B cell (primary cell): ENCODE results near the gene NOTCH4. TPM values are rescaled to one million over a fixed set of nuclear protein-coding genes. Genes with fewer than 3 reads are reported as not detected.

Source experiments
- ATAC-seq: fragments of 200-7000 bp; cut with Tn5 transposase; one replicate; pipeline ENCODE4 v1.10.0; 2021; ENCODE audit warnings: low read depth, mild to moderate bottlenecking, moderate number of reproducible peaks, moderate library complexity
- CTCF ChIA-PET: fragments of 350-600 bp; sonication (Branson Sonifier 250); formaldehyde crosslinking; loops from one replicate; lab custom pipeline; 2021; ENCODE audit warnings: antibody characterized with exemption, inconsistent platforms; lab: Charles Lee
- POLR2A ChIA-PET: fragments of 350-600 bp; sonication (Branson Sonifier 250); formaldehyde crosslinking; loops from one replicate; lab custom pipeline; 2021; ENCODE audit warnings: antibody characterized with exemption; lab: Charles Lee
- DNase-seq: peaks from one replicate; pipeline ENCODE4 v3.0.0; 2013
- H2AFZ ChIP-seq: 2 replicates; pipeline ENCODE4 v1.6.1; 2012; ENCODE audit warnings: mild to moderate bottlenecking, low read depth, low read length; ENCODE audit not compliant: insufficient read depth, poor library complexity, severe bottlenecking
- H3K27ac ChIP-seq, 2 donors: 1 replicate in 1 of 2; 2 replicates in 1 of 2; pipeline ENCODE4 v1.5.1; 2012 to 2013; ENCODE audit warnings: low read length in 2 of 2, mild to moderate bottlenecking in 2 of 2, moderate library complexity in 1 of 2
- H3K27me3 ChIP-seq, 4 experiments: fragments of 200-600 bp in 1 of 4; sonication (generic) in 1 of 4; replicated peaks in 1 of 4; 1 replicate in 2 of 4; 2 replicates in 2 of 4; pipeline versions ENCODE4 v1.6.1 to v1.7.0; 2013 to 2016; ENCODE audit warnings: low read length in 3 of 4, mild to moderate bottlenecking in 2 of 4, mixed read lengths in 1 of 4, moderate library complexity in 1 of 4; ENCODE audit not compliant: insufficient read depth in 4 of 4, control insufficient read depth in 3 of 4; ENCODE audit errors: control extremely low read depth in 1 of 4
- H3K36me3 ChIP-seq, 2 experiments: replicated peaks in 1 of 2; 1 replicate in 1 of 2; 2 replicates in 1 of 2; pipeline versions ENCODE4 v1.6.1 to v1.7.1; 2013; ENCODE audit warnings: low read length in 1 of 2; ENCODE audit not compliant: insufficient read depth in 2 of 2, control insufficient read depth in 1 of 2; ENCODE audit errors: control extremely low read depth in 1 of 2, extremely low read depth in 1 of 2
- H3K4me1 ChIP-seq, 2 donors: fragments of 200-600 bp in 1 of 2; sonication (generic) in 1 of 2; 1 replicate in 1 of 2; 2 replicates in 1 of 2; pipeline versions ENCODE4 v1.5.1 to v1.6.1; 2013 to 2017; ENCODE audit warnings: low read length in 2 of 2; ENCODE audit not compliant: control insufficient read depth in 2 of 2, insufficient read depth in 2 of 2
- H3K4me2 ChIP-seq: replicated peaks from 2 replicates; pipeline ENCODE3; 2012; ENCODE audit warnings: mild to moderate bottlenecking, low read depth, low read length; ENCODE audit not compliant: poor library complexity, severe bottlenecking
- H3K4me3 ChIP-seq, 5 experiments: fragments of 200-600 bp in 1 of 5; sonication (generic) in 1 of 5; 1 replicate in 3 of 5; 2 replicates in 2 of 5; pipeline versions ENCODE4 v1.5.1 to v1.7.0; 2011 to 2016; ENCODE audit warnings: low read length in 4 of 5, mild to moderate bottlenecking in 4 of 5, low read depth in 2 of 5, control low read depth in 1 of 5, moderate library complexity in 1 of 5; ENCODE audit not compliant: insufficient read depth in 1 of 5; ENCODE audit errors: control extremely low read depth in 1 of 5, extremely low read depth in 1 of 5
- H3K79me2 ChIP-seq: fragments of 200-600 bp; sonication (generic); one replicate; pipeline ENCODE4 v1.6.0; 2016; ENCODE audit warnings: low read length; ENCODE audit not compliant: control insufficient read depth, insufficient read depth
- H3K9ac ChIP-seq: fragments of 200-600 bp; sonication (generic); 2 replicates; pipeline ENCODE4 v1.6.1; 2017; ENCODE audit warnings: mild to moderate bottlenecking, low read length, moderate library complexity
- H3K9me3 ChIP-seq, 3 donors: one replicate each; pipeline versions ENCODE4 v1.6.1 to v1.7.1; 2013; ENCODE audit warnings: low read length in 2 of 3; ENCODE audit not compliant: control insufficient read depth in 2 of 3, insufficient read depth in 1 of 3; ENCODE audit errors: control extremely low read depth in 1 of 3
- H4K20me1 ChIP-seq: 2 replicates; pipeline ENCODE4 v1.6.0; 2012; ENCODE audit warnings: mild to moderate bottlenecking, low read length; ENCODE audit not compliant: insufficient read depth, control insufficient read depth, poor library complexity, severe bottlenecking
- H3K27ac Mint-ChIP-seq: one replicate; pipeline ENCODE4 v1.8.0; 2021; ENCODE audit warnings: mixed read lengths
- H3K27me3 Mint-ChIP-seq: one replicate; pipeline ENCODE4 v1.8.0; 2021; ENCODE audit warnings: mixed read lengths
- H3K4me1 Mint-ChIP-seq: one replicate; pipeline ENCODE4 v1.8.0; 2021; ENCODE audit warnings: mixed read lengths
- H3K4me3 Mint-ChIP-seq: one replicate; pipeline ENCODE4 v1.8.0; 2021; ENCODE audit warnings: mixed read lengths
- H3K9me3 Mint-ChIP-seq: one replicate; pipeline ENCODE4 v1.8.0; 2022; ENCODE audit warnings: mixed read lengths; ENCODE audit not compliant: insufficient read depth
- EZH2 ChIP-seq: IDR thresholded peaks from 2 replicates; pipeline ENCODE4 v1.6.1; 2012; ENCODE audit warnings: borderline replicate concordance, low read depth, mild to moderate bottlenecking, moderate library complexity, low read length; ENCODE audit not compliant: insufficient read depth, poor library complexity, severe bottlenecking
- WGBS: methylation state at CpG from one replicate; pipeline ENCODE4 v1.1.5; 2013; ENCODE audit warnings: missing lambda C conversion rate; ENCODE audit not compliant: insufficient coverage; 5-methylcytosine and 5-hydroxymethylcytosine counted together
- intact Hi-C: fragments of 100-400 bp; cut with micrococcal nuclease; formaldehyde crosslinking; loops from one replicate; pipeline ENCODE4 v1.10.0; 2022
- polyA plus RNA-seq: library from polyadenylated mRNA; depleted of rRNA; stranded (reverse); fragments of >200 nt; gene quantifications from 2 replicates; pipeline ENCODE4 v1.2.3, GENCODE V29; 2012
- small RNA-seq: library from RNA; depleted of rRNA; stranded (forward); fragments of <200 nt; gene quantifications from one replicate; pipeline ENCODE3, GENCODE V24; 2012; ENCODE audit warnings: low replicate concordance, low read depth; ENCODE audit not compliant: insufficient read length
- total RNA-seq, 2 donors: library from RNA; stranded (reverse); fragments of 120-200 nt in 1 of 2; gene quantifications; 1 replicate in 1 of 2; 2 replicates in 1 of 2; pipeline versions ENCODE4 v1.2.3 to v1.2.4, GENCODE V29; 2013 to 2022
- TF ChIP-seq, protein P1 (sequence below): fragments of 200-600 bp; IDR thresholded peaks from one replicate; pipeline ENCODE4 v1.8.0; 2022; ENCODE audit warnings: antibody characterized with exemption, mild to moderate bottlenecking

NOTCH4 gene
- total and polyA plus RNA-seq, 2 donors (not counting 1 experiment from before 2014, with no cell fraction given) = 6.3 to 10.3 TPM

DNA sequence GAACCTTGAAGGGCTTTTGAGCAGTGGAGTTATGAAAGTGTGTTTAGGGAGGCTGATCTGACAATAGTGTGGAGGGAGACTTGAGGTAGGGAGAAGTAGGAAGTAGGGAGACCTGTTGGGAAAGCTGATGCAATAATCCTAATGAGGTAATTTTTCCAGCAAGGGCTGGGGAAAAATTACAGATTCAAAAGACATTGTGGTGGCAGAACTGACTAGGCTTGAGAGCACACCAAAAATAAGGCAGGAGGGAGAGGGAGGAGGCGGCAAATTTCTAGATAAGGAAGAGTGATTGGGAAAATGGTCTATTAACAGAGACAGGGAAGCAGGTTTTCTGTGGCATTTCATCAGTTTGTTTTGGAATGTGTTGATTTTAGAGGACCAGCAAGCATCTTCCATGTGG lies 77.6 kb downstream of the NOTCH4 start:
- Histone ChIP-seq H3K4me1 (peaks cover 15 to 20% of the 10 kb centered on the region in 2 donors), H3K9me3 (peaks cover 0 to 16% (median 3%) of the 10 kb centered on the region in 3 donors), H3K4me2 (no peak overlapping the region), H3K27ac (no peak overlapping the region), H3K79me2 (no peaks in the 10 kb centered on the region), H3K27me3 (peaks cover 0 to 42% (median 26%) of the 10 kb centered on the region in 4 experiments), H2AFZ (no peak overlapping the region), H3K9ac (no peak overlapping the region), H4K20me1 (no peaks in the 10 kb centered on the region), H3K4me3 (no peak overlapping the region), H3K36me3 (no peaks in the 10 kb centered on the region)
- no peak for ATAC-seq
- TF ChIP-seq, protein P1, sequence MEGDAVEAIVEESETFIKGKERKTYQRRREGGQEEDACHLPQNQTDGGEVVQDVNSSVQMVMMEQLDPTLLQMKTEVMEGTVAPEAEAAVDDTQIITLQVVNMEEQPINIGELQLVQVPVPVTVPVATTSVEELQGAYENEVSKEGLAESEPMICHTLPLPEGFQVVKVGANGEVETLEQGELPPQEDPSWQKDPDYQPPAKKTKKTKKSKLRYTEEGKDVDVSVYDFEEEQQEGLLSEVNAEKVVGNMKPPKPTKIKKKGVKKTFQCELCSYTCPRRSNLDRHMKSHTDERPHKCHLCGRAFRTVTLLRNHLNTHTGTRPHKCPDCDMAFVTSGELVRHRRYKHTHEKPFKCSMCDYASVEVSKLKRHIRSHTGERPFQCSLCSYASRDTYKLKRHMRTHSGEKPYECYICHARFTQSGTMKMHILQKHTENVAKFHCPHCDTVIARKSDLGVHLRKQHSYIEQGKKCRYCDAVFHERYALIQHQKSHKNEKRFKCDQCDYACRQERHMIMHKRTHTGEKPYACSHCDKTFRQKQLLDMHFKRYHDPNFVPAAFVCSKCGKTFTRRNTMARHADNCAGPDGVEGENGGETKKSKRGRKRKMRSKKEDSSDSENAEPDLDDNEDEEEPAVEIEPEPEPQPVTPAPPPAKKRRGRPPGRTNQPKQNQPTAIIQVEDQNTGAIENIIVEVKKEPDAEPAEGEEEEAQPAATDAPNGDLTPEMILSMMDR = no peak
- TF ChIP-seq EZH2 = no peak
- peaks cover 25% of the 10 kb centered on the region for H3K4me1 Mint-ChIP-seq
- no peaks in the 10 kb centered on the region for H3K9me3 Mint-ChIP-seq
- no peak for DNase-seq
- H3K27ac Mint-ChIP-seq = no peak overlapping the region
- peaks cover 57% of the 10 kb centered on the region for H3K27me3 Mint-ChIP-seq
- intact Hi-C loops = no loop called here
- WGBS = 100% methylated on average over 1 of the region's 1 CpG
- ChIA-PET POLR2A (no interaction called here), CTCF (no interaction called here)
- H3K4me3 Mint-ChIP-seq = no peak overlapping the region

Small RNA genes lying within 50 kb of the gene (small RNA-seq; reads per million reads assigned to genes)
- gene AL662884.1 = not detected
- gene MIR6833 = not detected

Other genes starting within 250 kb of the NOTCH4 start
- gene C4A, start 242.0 kb downstream of the NOTCH4 start, total RNA-seq = 10.5 and 11.1 TPM in 2 replicates
- 9.0 and 9.9 TPM in 2 replicates for gene C4A, start 242.0 kb downstream of the NOTCH4 start, polyA plus RNA-seq
- gene C4B, start 209.3 kb downstream of the NOTCH4 start, total RNA-seq = 3.8 and 7.4 TPM in 2 replicates
- gene C4B, start 209.3 kb downstream of the NOTCH4 start, polyA plus RNA-seq = 4.7 and 9.0 TPM in 2 replicates
- gene CYP21A2, start 185.7 kb downstream of the NOTCH4 start, total RNA-seq = 0.51 TPM in 1 of 2 replicates, not detected in the other
- 0.17 TPM in 1 of 2 replicates, not detected in the other for gene CYP21A2, start 185.7 kb downstream of the NOTCH4 start, polyA plus RNA-seq
- gene TNXB, start 114.7 kb downstream of the NOTCH4 start, total RNA-seq = 19.0 and 22.7 TPM in 2 replicates
- 1.4 and 4.0 TPM in 2 replicates for gene TNXB, start 114.7 kb downstream of the NOTCH4 start, polyA plus RNA-seq
- gene ATF6B, start 95.8 kb downstream of the NOTCH4 start, total RNA-seq = 201 and 206 TPM in 2 replicates
- 137 and 180 TPM in 2 replicates for gene ATF6B, start 95.8 kb downstream of the NOTCH4 start, polyA plus RNA-seq
- gene FKBPL, start 93.8 kb downstream of the NOTCH4 start, total RNA-seq = 4.6 and 4.7 TPM in 2 replicates
- 3.1 and 4.1 TPM in 2 replicates for gene FKBPL, start 93.8 kb downstream of the NOTCH4 start, polyA plus RNA-seq
- gene PRRT1, start 72.1 kb downstream of the NOTCH4 start, total RNA-seq = not detected in 2 replicates
- 0.19 TPM in 1 of 2 replicates, not detected in the other for gene PRRT1, start 72.1 kb downstream of the NOTCH4 start, polyA plus RNA-seq
- gene PPT2, start 69.9 kb downstream of the NOTCH4 start, total RNA-seq = 2.7 and 4.2 TPM in 2 replicates
- 1.2 and 1.6 TPM in 2 replicates for gene PPT2, start 69.9 kb downstream of the NOTCH4 start, polyA plus RNA-seq
- 3.9 and 4.5 TPM in 2 replicates for gene EGFL8, start 59.5 kb downstream of the NOTCH4 start, total RNA-seq
- 0.91 and 2.7 TPM in 2 replicates for gene EGFL8, start 59.5 kb downstream of the NOTCH4 start, polyA plus RNA-seq
- 27.4 and 29.8 TPM in 2 replicates for gene AGPAT1, start 48.0 kb downstream of the NOTCH4 start, total RNA-seq
- 27.2 and 37.1 TPM in 2 replicates for gene AGPAT1, start 48.0 kb downstream of the NOTCH4 start, polyA plus RNA-seq
- gene RNF5, start 45.7 kb downstream of the NOTCH4 start, total RNA-seq = 39.0 and 40.7 TPM in 2 replicates
- 25.0 and 25.5 TPM in 2 replicates for gene RNF5, start 45.7 kb downstream of the NOTCH4 start, polyA plus RNA-seq
- gene AGER, start 39.8 kb downstream of the NOTCH4 start, total RNA-seq = 36.4 and 38.8 TPM in 2 replicates
- 29.9 and 31.6 TPM in 2 replicates for gene AGER, start 39.8 kb downstream of the NOTCH4 start, polyA plus RNA-seq
- 180 and 188 TPM in 2 replicates for gene PBX2, start 33.9 kb downstream of the NOTCH4 start, total RNA-seq
- gene PBX2, start 33.9 kb downstream of the NOTCH4 start, polyA plus RNA-seq = 128 TPM in 2 replicates
- gene GPSM3, start 31.4 kb downstream of the NOTCH4 start, total RNA-seq = 184 and 194 TPM in 2 replicates
- gene GPSM3, start 31.4 kb downstream of the NOTCH4 start, polyA plus RNA-seq = 254 and 299 TPM in 2 replicates
- gene TSBP1, start 147.8 kb upstream of the NOTCH4 start, total RNA-seq = not detected in 2 replicates
- not detected in 2 replicates for gene TSBP1, start 147.8 kb upstream of the NOTCH4 start, polyA plus RNA-seq
- gene BTNL2, start 183.1 kb upstream of the NOTCH4 start, total RNA-seq = not detected in 2 replicates
- gene BTNL2, start 183.1 kb upstream of the NOTCH4 start, polyA plus RNA-seq = not detected in 2 replicates
- gene HLA-DRA, start 215.8 kb upstream of the NOTCH4 start, total RNA-seq = 2,785 and 2,881 TPM in 2 replicates
- gene HLA-DRA, start 215.8 kb upstream of the NOTCH4 start, polyA plus RNA-seq = 4,498 and 4,999 TPM in 2 replicates